Activated CD4-positive, alpha-beta T cell treated with anti-CD3 and anti-CD28 coated beads for 36 hours (primary cell): Measurements from ENCODE around the gene TMEM125. TPM values are rescaled to one million over a fixed set of nuclear protein-coding genes. Genes with fewer than 3 reads are reported as not detected.

Experiments used
- ATAC-seq: fragments of 200-7000 bp; cut with Tn5 transposase; one replicate; pipeline ENCODE4 v1.10.0; 2021; ENCODE audit warnings: mild to moderate bottlenecking, moderate library complexity
- CTCF ChIA-PET: fragments of 350-600 bp; sonication (Branson Sonifier 250); formaldehyde crosslinking; loops from one replicate; lab custom pipeline; 2021; ENCODE audit warnings: antibody characterized with exemption; lab: Charles Lee
- POLR2A ChIA-PET: fragments of 350-600 bp; sonication (Branson Sonifier 250); formaldehyde crosslinking; loops from one replicate; lab custom pipeline; 2021; ENCODE audit warnings: antibody characterized with exemption, inconsistent platforms; lab: Charles Lee
- DNase-seq: peaks from one replicate; pipeline ENCODE4 v3.0.0-alpha.2; 2020
- H3K27ac Mint-ChIP-seq: one replicate; pipeline ENCODE4 v1.8.0; 2021; ENCODE audit warnings: mixed read lengths
- H3K27me3 Mint-ChIP-seq: one replicate; pipeline ENCODE4 v1.8.0; 2021; ENCODE audit warnings: mixed read lengths
- H3K36me3 Mint-ChIP-seq: one replicate; pipeline ENCODE4 v1.8.0; 2021; ENCODE audit warnings: low read depth, mixed read lengths
- H3K4me1 Mint-ChIP-seq: one replicate; pipeline ENCODE4 v1.8.0; 2021; ENCODE audit warnings: mixed read lengths
- H3K4me3 Mint-ChIP-seq: one replicate; pipeline ENCODE4 v1.8.0; 2021; ENCODE audit warnings: mild to moderate bottlenecking, moderate library complexity, mixed read lengths
- H3K9me3 Mint-ChIP-seq: one replicate; pipeline ENCODE4 v1.8.0; 2021; ENCODE audit warnings: low read depth, mixed read lengths
- intact Hi-C, 2 experiments: fragments of 100-400 bp; cut with DNase I in 1 of 2; cut with micrococcal nuclease in 1 of 2; formaldehyde crosslinking; loops; one replicate each; pipeline versions ENCODE4 v1.14.2 to v1.15.1; 2022 to 2024; cut with DNase I, micrococcal nuclease
- total RNA-seq, 2 experiments: library from RNA; stranded (reverse); gene quantifications; one replicate each; pipeline ENCODE4 v1.2.3, GENCODE V29; 2021

Gene TMEM125
- not detected for total RNA-seq

DNA sequence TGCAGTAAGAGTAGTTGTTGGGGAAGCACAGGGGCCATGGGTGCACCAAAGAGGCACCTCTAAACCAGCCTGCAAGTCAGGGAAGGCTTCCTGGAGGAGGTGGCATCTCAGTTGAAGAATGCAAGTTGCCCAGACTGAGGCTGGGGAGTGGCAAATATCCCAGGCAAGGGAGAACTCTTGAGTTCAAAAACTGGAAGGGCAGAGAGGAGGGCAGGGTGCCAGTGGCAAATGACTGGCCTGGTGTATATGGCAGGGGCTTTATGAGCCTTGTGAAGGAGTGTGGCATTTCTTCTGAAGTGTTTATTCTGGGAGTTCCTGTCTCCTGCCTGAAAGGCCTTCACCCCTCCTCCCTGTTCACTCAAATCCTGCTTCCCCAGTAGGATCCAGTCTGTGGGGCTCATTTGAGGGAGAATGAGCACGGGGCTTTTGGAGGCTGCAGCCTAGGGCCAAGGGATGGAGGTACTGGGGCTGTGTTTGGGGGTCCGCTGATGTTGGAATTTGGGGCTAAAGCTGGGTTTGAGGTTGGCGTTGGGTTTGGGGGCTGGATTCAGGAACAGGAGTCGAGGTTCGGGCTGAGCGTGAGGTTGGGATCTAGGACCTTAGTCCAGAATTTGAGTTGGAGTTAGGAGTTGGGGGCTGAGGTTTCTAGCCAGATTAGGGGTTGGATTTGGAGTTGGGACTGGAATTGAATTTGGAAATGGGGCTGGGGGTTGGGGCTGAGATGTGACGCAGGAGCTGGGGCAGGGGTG is at the start of gene TMEM125:
TSS of gene TMEM125 (plus strand) at position 357 of the 749 bp plus-strand sequence. CDS start 2,740 bp downstream, outside the sequence.
- ATAC-seq: no peak
- peaks cover 18% of the 10 kb centered on the region for H3K4me1 Mint-ChIP-seq
- H3K36me3 Mint-ChIP-seq: peaks cover 4% of the 10 kb centered on the region
- H3K9me3 Mint-ChIP-seq: peaks cover 4% of the 10 kb centered on the region
- CTCF ChIA-PET: interaction anchor here (0.6 kb wide), 2 partner anchors 145 to 167 kb away, joined by 3 read pairs; no protein-coding TSS in a partner anchor
- intact Hi-C loops: no loop called here
- POLR2A ChIA-PET: no interaction called here
- peaks cover 2% of the 10 kb centered on the region for H3K27me3 Mint-ChIP-seq
- no peak for DNase-seq
- peak within 1 kb of the TSS; percentile 42 for H3K4me3 Mint-ChIP-seq
- H3K27ac Mint-ChIP-seq: no peak within 1 kb of the TSS

DNA sequence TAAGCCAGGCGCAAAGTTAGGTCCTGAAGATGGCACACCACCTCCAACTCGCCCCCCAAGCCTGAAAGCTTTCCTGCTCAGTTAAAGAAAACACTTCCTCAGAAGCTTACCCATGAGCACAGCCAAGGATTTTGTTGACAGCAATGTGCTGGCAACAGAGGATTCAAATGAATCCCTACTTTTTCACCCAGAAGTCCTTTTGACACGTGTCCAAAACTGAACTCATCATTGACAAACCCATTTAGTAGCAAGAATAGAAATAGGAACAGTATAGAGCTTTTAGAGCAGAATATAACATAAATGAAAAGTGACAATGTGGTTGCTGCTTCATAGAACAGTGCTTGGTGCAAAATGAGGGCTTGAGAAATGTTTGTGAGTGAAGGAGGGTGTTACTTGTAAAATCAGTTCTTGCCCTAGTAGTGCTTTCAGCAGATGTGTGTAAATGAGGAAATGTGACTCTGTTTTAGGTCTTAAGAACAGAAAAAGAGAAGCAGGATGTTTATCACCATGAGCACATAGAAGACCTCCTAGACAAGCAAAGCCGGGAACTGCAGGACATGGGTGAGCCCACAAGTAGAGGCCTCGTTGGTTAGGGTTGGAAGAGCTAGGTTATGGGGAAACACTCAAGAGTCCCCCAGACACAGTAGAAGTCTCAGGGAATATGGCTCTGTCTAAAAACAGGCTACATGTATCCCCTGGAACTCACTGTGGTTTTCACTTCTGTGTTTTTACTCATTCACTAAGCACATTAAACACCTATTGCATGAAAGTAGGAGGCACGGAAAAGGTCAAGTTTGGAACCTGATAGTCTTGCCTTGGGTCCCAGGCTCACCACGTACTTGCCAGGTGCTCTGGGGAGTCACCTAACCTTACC is 48.6 kb upstream of the TMEM125 start:
- Mint-ChIP-seq H3K27ac (no peak overlapping the region), H3K4me3 (no peak overlapping the region), H3K9me3 (no peaks in the 10 kb centered on the region), H3K27me3 (peaks cover 6% of the 10 kb centered on the region), H3K4me1 (peaks cover 3% of the 10 kb centered on the region), H3K36me3 (no peaks in the 10 kb centered on the region)
- DNase-seq: no peak
- ChIA-PET POLR2A (no interaction called here), CTCF (interaction anchor here (0.6 to 1.2 kb wide), 3 partner anchors 193 to 1952 kb away, joined by 3 read pairs; no protein-coding TSS in a partner anchor)
- intact Hi-C loops: loop anchor here in 1 of 2 experiments (10.0 kb wide), 1 partner anchor 714 kb away; the partner anchor contains the start of gene ARTN
- no peak for ATAC-seq

DNA sequence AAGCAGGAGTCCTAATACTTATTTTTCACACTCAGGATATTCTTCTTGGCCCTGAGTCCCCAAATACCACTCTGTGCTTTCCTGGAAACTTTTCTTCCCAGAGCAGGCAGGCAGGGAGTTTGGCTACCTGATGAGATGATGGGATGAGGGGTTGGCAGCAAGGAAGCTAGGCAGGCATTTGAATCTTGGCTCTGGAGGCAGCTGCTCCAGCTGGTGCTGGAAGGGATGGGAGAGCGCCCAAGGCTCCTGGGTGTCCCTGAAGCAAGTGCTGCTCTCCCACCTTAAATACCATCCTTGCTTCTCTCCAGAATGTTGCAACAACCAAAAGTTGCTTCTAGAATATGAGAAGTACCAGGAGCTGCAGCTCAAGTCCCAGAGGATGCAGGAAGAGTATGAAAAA is 48.0 kb upstream of the TMEM125 start:
- no peaks in the 10 kb centered on the region for H3K9me3 Mint-ChIP-seq
- peaks cover 3% of the 10 kb centered on the region for H3K4me1 Mint-ChIP-seq
- H3K27me3 Mint-ChIP-seq: peaks cover 3% of the 10 kb centered on the region
- no peak for ATAC-seq
- intact Hi-C loops: loop anchor here in 1 of 2 experiments (10.0 kb wide), 1 partner anchor 713 kb away; the partner anchor contains the start of gene ARTN
- H3K36me3 Mint-ChIP-seq: no peaks in the 10 kb centered on the region
- CTCF ChIA-PET: interaction anchor here (0.6 to 1.2 kb wide), 2 partner anchors 193 to 1952 kb away, joined by 3 read pairs; no protein-coding TSS in a partner anchor
- POLR2A ChIA-PET: no interaction called here
- no peak for DNase-seq
- no peak overlapping the region for H3K27ac Mint-ChIP-seq
- H3K4me3 Mint-ChIP-seq: no peak overlapping the region

DNA sequence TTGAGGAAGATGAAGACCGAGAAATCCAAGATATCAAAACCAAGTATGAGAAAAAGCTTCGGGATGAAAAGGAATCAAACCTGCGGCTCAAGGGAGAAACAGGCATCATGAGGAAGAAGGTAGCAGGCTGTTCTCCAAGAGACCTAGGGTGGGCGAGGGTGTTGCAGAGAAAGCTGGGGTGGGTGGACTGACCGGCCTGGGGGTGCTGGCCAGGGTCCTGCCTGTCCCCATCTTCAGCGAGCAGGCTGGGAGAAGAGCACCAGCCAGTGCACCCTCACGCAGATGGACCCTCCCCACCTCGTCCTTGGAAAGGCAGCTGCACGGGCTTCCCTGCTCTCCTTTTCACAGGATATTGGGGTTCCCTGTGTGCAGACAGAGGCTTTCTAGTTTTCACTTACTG is 46.9 kb upstream of the TMEM125 start:
- Mint-ChIP-seq H3K9me3 (no peaks in the 10 kb centered on the region), H3K4me3 (no peak overlapping the region)
- POLR2A ChIA-PET: no interaction called here

DNA sequence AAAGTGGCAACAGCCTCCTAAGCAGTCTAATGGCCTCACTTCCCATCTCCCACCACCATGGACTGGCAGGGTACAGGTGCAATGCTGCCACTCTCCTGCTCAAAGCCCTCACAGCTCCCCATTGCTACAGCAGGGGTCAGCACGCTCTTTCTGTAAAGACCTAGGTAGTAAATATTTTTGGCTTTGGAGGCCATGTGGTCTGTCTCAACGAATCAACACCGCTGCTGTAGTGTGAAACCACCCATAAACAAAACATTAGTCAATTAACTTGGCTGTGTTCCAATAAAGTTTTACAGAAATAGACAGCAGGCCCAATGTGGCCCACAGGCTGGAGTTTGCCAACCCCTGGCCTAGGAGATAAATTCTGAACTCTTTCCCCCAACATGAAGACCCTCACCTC is 44.6 kb upstream of the TMEM125 start:
- ATAC-seq (no peak), DNase-seq (no peak)
- ChIA-PET POLR2A (no interaction called here), CTCF (no interaction called here)
- Mint-ChIP-seq H3K27me3 (peaks cover 2% of the 10 kb centered on the region), H3K9me3 (no peaks in the 10 kb centered on the region), H3K27ac (no peak overlapping the region), H3K4me1 (peaks cover 3% of the 10 kb centered on the region), H3K36me3 (no peaks in the 10 kb centered on the region), H3K4me3 (no peak overlapping the region)
- intact Hi-C loops: loop anchor here (5.0 to 10.0 kb wide), 3 partner anchors 132 to 710 kb away; partner anchors contain the start of genes ARTN (in 1 of the 2), CDC20 (in 1 of the 2) and PTPRF (in 1 of the 2)

More for the DNA sequence above, 46.9 kb upstream of the TMEM125 start:
- no peak for DNase-seq
- Mint-ChIP-seq H3K36me3 (no peaks in the 10 kb centered on the region), H3K27me3 (peaks cover 2% of the 10 kb centered on the region), H3K27ac (no peak overlapping the region), H3K4me1 (peaks cover 3% of the 10 kb centered on the region)
- CTCF ChIA-PET: interaction anchor here (0.9 kb wide), 2 partner anchors 300 to 315 kb away, joined by 3 read pairs; no protein-coding TSS in a partner anchor
- no peak for ATAC-seq
- intact Hi-C loops: loop anchor here in 1 of 2 experiments (10.0 kb wide), 1 partner anchor 712 kb away; the partner anchor contains the start of gene ARTN

DNA sequence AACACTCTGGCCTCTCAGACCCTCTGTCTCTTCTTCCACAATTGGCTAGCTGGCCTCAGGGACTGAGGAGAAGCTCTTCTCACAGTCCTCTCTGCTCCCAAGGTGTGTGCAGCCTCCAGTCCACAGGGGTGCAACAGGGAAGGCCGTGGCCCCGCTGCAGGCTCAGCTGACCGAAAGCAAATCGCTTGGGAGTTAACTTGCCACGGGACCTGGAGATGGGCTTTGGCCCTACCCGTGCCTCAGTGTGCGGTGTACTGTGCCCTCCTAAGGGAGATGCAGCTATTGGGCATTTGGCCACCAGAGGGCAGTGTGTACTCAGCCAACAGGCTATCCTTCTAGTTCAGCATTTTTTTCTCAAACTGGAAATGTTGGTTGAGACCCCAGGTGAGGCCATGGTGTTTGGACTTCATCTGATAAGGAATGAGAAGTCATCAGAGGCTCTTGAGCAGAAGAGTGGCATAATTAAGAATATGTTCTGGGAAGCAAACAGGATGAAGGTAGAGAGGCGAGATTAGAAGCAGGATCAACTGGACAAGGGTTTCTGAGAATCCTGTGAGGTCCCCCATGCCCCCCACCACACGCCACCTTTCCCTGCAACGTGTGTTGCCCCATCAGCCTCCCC is 42.5 kb upstream of the TMEM125 start:
- Mint-ChIP-seq H3K27ac (no peak overlapping the region), H3K4me1 (no peaks in the 10 kb centered on the region), H3K36me3 (no peaks in the 10 kb centered on the region), H3K27me3 (peaks cover 2% of the 10 kb centered on the region), H3K9me3 (no peaks in the 10 kb centered on the region), H3K4me3 (no peak overlapping the region)
- intact Hi-C loops: loop anchor here (1.0 to 10.0 kb wide), 5 partner anchors 130 to 708 kb away; partner anchors contain the start of genes CDC20 (in 2 of the 2), ARTN (in 1 of the 2) and PTPRF (in 1 of the 2)
- POLR2A ChIA-PET: interaction anchor here (1.0 kb wide), 1 partner anchor 188 kb away, joined by 3 read pairs; no protein-coding TSS in a partner anchor
- DNase-seq: peak; percentile 92
- CTCF ChIA-PET: interaction anchor here (0.7 to 3.2 kb wide), 21 partner anchors 11 to 708 kb away, joined by 3 to 60 read pairs (median 4); partner anchors contain the start of genes CDC20, HYI, MED8 and SZT2
- peak; percentile 93 for ATAC-seq

DNA sequence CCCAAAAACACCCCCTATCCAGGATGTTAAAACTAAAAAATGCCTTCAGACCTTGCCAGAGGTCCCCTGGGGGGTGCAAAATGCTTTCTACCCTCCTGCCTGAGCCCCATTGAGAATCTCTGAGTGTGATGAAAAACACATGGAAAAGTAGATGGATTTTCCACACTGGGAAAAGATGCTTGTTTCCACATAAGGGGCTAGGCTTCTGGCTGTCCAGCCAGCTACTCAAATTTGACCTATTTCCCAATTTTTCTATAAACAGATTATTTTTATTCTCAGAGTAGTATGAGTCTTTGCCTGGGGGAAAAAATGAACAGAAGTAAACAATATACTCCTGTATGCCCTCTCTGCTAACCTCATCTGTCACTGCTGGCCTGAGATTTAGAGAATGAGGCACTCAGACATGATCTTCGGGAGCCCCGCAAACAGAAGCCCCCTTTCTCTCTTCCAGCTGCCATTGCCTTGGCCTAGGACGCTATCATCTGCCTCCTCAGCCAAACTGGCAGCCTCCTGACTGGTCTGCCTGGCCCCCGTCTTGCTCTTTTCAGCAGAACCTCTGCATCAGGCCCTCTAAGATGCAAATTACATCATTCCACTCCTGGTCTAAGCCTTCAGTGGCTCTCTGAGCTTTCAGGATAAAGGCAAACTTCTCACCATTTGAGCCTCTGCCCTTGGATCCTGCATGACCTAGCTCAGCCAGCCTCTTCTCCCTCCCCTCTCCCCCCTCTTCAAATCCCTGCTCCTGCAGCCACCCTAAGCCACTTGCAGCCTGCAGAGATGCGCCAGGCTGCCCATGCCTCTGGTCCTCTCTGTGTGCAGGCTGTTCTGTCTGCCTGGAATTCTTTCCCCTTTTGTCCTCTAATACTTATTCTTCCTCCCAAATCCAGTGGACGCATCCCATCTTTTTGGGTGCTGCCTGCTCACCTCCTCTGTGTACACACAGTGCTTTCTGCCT is 39.7 kb upstream of the TMEM125 start:
- H3K36me3 Mint-ChIP-seq: no peaks in the 10 kb centered on the region
- intact Hi-C loops: loop anchor here (5.0 to 10.0 kb wide), 3 partner anchors 127 to 705 kb away; partner anchors contain the start of genes ARTN (in 1 of the 2), CDC20 (in 1 of the 2) and PTPRF (in 1 of the 2)
- POLR2A ChIA-PET: no interaction called here
- CTCF ChIA-PET: interaction anchor here (2.5 kb wide), 1 partner anchor 184 kb away, joined by 24 read pairs; no protein-coding TSS in a partner anchor
- DNase-seq: no peak
- H3K27ac Mint-ChIP-seq: no peak overlapping the region
- H3K9me3 Mint-ChIP-seq: no peaks in the 10 kb centered on the region
- H3K4me3 Mint-ChIP-seq: no peak overlapping the region
- no peaks in the 10 kb centered on the region for H3K27me3 Mint-ChIP-seq
- ATAC-seq: no peak
- no peaks in the 10 kb centered on the region for H3K4me1 Mint-ChIP-seq

DNA sequence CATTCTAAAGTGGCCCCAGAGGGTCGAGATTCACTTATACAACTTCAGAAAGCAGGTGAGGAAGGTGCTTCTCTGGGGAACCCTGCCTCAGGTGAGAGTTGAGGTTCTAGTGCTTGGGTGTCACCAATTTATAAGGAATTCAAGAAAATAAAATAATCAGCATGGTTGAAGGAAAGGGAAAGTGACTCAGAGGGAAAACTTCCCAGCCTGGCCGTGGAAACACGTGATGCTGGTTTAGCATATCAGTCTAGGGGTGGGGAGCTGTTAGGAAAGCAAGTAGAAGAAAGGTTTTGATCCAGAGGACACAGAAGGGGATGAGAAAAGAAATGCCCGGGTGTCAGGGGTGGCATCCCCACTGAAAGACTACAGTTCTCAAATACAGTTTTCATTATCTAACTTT is 37.7 kb upstream of the TMEM125 start:
- Mint-ChIP-seq H3K4me3 (no peak overlapping the region), H3K27ac (no peak overlapping the region), H3K9me3 (no peaks in the 10 kb centered on the region), H3K27me3 (no peaks in the 10 kb centered on the region), H3K36me3 (no peaks in the 10 kb centered on the region), H3K4me1 (no peaks in the 10 kb centered on the region)
- ATAC-seq (no peak), DNase-seq (no peak)
- intact Hi-C loops: no loop called here
- CTCF ChIA-PET: interaction anchor here (1.9 to 2.2 kb wide), 2 partner anchors 126 to 180 kb away, joined by 6 to 7 read pairs; partner anchors contain the start of gene CDC20
- POLR2A ChIA-PET: no interaction called here

DNA sequence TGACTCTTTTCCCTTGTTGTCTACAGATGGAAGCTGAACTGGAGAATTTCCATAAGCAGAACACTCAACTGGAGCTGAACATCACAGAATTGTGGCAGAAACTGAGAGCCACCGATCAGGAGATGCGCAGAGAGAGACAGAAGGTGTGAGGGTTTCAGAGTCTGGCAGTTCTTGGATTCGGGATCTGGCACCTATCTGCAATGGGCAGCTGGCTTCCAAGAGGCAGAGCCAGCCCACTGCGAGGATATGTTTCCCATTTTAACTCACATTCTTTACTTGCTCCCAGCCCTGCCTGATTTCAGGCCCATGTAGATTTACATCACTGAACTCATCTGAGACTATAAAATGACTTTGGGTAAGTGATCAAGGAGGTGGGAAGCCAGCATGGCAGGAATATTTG is 37.3 kb upstream of the TMEM125 start:
- POLR2A ChIA-PET: no interaction called here
- intact Hi-C loops: no loop called here
- no peaks in the 10 kb centered on the region for H3K9me3 Mint-ChIP-seq

More for the DNA sequence above, 37.3 kb upstream of the TMEM125 start:
- CTCF ChIA-PET: interaction anchor here (1.9 to 2.2 kb wide), 2 partner anchors 126 to 180 kb away, joined by 6 to 7 read pairs; partner anchors contain the start of gene CDC20
- no peaks in the 10 kb centered on the region for H3K4me1 Mint-ChIP-seq
- no peaks in the 10 kb centered on the region for H3K27me3 Mint-ChIP-seq
- ATAC-seq: no peak
- no peak overlapping the region for H3K4me3 Mint-ChIP-seq
- no peak overlapping the region for H3K27ac Mint-ChIP-seq
- H3K36me3 Mint-ChIP-seq: no peaks in the 10 kb centered on the region
- DNase-seq: no peak
